Peyer's patch (tissue), 4 donors: ENCODE measurements around the gene YIPF3. TPM values are rescaled to one million over a fixed set of nuclear protein-coding genes. Genes with fewer than 3 reads are reported as not detected.
A peak's percentile ranks its signal among the peaks of the same experiment; 100 is the strongest.

Experiments used
- DNase-seq, 3 donors: peaks; one replicate each; pipeline ENCODE4 v3.0.0-alpha.2; 2017 to 2019
- H3K27ac ChIP-seq, 4 donors: fragments of 200-600 bp; sonication (generic); one replicate each; pipeline ENCODE4 v1.5.1; 2016 to 2019
- H3K27me3 ChIP-seq, 2 donors: fragments of 200-600 bp; sonication (generic); one replicate each; pipeline ENCODE4 v1.5.1; 2019
- H3K36me3 ChIP-seq, 3 donors: fragments of 200-600 bp; sonication (generic); one replicate each; pipeline ENCODE4 v1.5.1; 2016 to 2019
- H3K4me1 ChIP-seq, 4 donors: fragments of 200-600 bp; sonication (generic); one replicate each; pipeline ENCODE4 v1.5.1; 2016 to 2019
- H3K4me3 ChIP-seq, 4 donors: fragments of 200-600 bp; sonication (generic); 1 replicate in 3 of 4; 2 replicates in 1 of 4; pipeline ENCODE4 v1.5.1; 2016 to 2019; ENCODE audit warnings: mild to moderate bottlenecking in 1 of 4
- H3K9me3 ChIP-seq, 4 donors: fragments of 200-600 bp; sonication (generic); one replicate each; pipeline ENCODE4 v1.5.1; 2016 to 2019; ENCODE audit warnings: mild to moderate bottlenecking in 1 of 4
- CTCF ChIP-seq, 6 experiments: fragments of 450-650 bp in 4 of 6; fragments of 200-600 bp in 2 of 6; sonication (generic) in 1 of 6; IDR thresholded peaks; one replicate each; pipeline ENCODE4 v1.5.1; 2017 to 2019; ENCODE audit warnings: antibody characterized with exemption in 6 of 6, mild to moderate bottlenecking in 3 of 6, moderate library complexity in 1 of 6
- POLR2A ChIP-seq, 2 donors: fragments of 450-650 bp; IDR thresholded peaks; one replicate each; pipeline ENCODE4 v1.5.1; 2017; ENCODE audit warnings: antibody characterized with exemption in 2 of 2, mild to moderate bottlenecking in 2 of 2, moderate library complexity in 2 of 2
- total RNA-seq, 4 donors: library from RNA; depleted of rRNA; stranded (reverse); fragments of >200 nt; gene quantifications; one replicate each; pipeline ENCODE4 v1.1.0, GENCODE V29; 2016

Gene YIPF3
- total RNA-seq, 4 donors from 2014 or later, result 78.3 to 165 (median 108) TPM

- no peaks in the 10 kb centered on the region for H3K9me3 ChIP-seq
- H3K27me3 ChIP-seq, result no peaks in the 10 kb centered on the region
- DNase-seq, result no peak
- peak overlapping the region in 1 of 4 donors; percentile 74 for H3K4me3 ChIP-seq
- peaks cover 0 to 46% (median 0%) of the 10 kb centered on the region in 3 donors for H3K36me3 ChIP-seq
- TF ChIP-seq CTCF (IDR thresholded peaks at IDR 0.05), result no peak
- TF ChIP-seq POLR2A (IDR thresholded peaks at IDR 0.05), result no peak
- peaks cover 0 to 35% (median 13%) of the 10 kb centered on the region in 4 donors for H3K4me1 ChIP-seq
- no peak overlapping the region for H3K27ac ChIP-seq
Measured at GRCh38 chr6:43508481-43509141, 8.1 kb downstream of the YIPF3 start.

- H3K4me1 ChIP-seq, result peaks cover 0 to 33% (median 13%) of the 10 kb centered on the region in 4 donors
- peak; percentile 65 to 90 (median 80) for DNase-seq
- no peaks in the 10 kb centered on the region for H3K27me3 ChIP-seq
- peaks cover 0 to 45% (median 0%) of the 10 kb centered on the region in 3 donors for H3K36me3 ChIP-seq
- TF ChIP-seq POLR2A (IDR thresholded peaks at IDR 0.05) (no peak), CTCF (IDR thresholded peaks at IDR 0.05) (peak; percentile 85 to 97 (median 95))
- no peak overlapping the region for H3K4me3 ChIP-seq
- no peak overlapping the region for H3K27ac ChIP-seq
- no peaks in the 10 kb centered on the region for H3K9me3 ChIP-seq
Measured at GRCh38 chr6:43506667-43507471, 9.9 kb downstream of the YIPF3 start.

GRCh38 chr6:43506171-43506570 is 10.6 kb downstream of the YIPF3 start:
- no peak overlapping the region for H3K4me3 ChIP-seq
- peaks cover 0 to 43% (median 0%) of the 10 kb centered on the region in 3 donors for H3K36me3 ChIP-seq
- H3K9me3 ChIP-seq, result no peaks in the 10 kb centered on the region
- H3K27me3 ChIP-seq, result no peaks in the 10 kb centered on the region
- no peak for TF ChIP-seq POLR2A (IDR thresholded peaks at IDR 0.05)
- H3K27ac ChIP-seq, result no peak overlapping the region
- H3K4me1 ChIP-seq, result peaks cover 0 to 26% (median 13%) of the 10 kb centered on the region in 4 donors
- DNase-seq, result no peak

- no peaks in the 10 kb centered on the region for H3K9me3 ChIP-seq
- no peak for TF ChIP-seq POLR2A (IDR thresholded peaks at IDR 0.05)
- no peak for TF ChIP-seq CTCF (IDR thresholded peaks at IDR 0.05)
- H3K4me1 ChIP-seq, result peaks cover 0 to 21% (median 13%) of the 10 kb centered on the region in 4 donors
- DNase-seq, result no peak
- no peak overlapping the region for H3K27ac ChIP-seq
- peaks cover 0 to 48% (median 0%) of the 10 kb centered on the region in 3 donors for H3K36me3 ChIP-seq
- no peak overlapping the region for H3K4me3 ChIP-seq
- H3K27me3 ChIP-seq, result no peaks in the 10 kb centered on the region
Measured at GRCh38 chr6:43505718-43506117, 11.0 kb downstream of the YIPF3 start.

- Histone ChIP-seq H3K27ac (no peak overlapping the region), H3K36me3 (peaks cover 0 to 55% (median 0%) of the 10 kb centered on the region in 3 donors), H3K4me3 (no peak overlapping the region), H3K4me1 (peaks cover 0 to 17% (median 7%) of the 10 kb centered on the region in 4 donors), H3K27me3 (no peaks in the 10 kb centered on the region), H3K9me3 (no peaks in the 10 kb centered on the region)
- no peak for DNase-seq
- no peak for TF ChIP-seq POLR2A (IDR thresholded peaks at IDR 0.05)
- TF ChIP-seq CTCF (IDR thresholded peaks at IDR 0.05), result no peak
Measured at GRCh38 chr6:43504756-43505593, 11.8 kb downstream of the YIPF3 start.
